Measurements from ENCODE around the gene UBA6.
A peak's percentile ranks its signal among the peaks of the same experiment; 100 is the strongest.
"Not testable (repeated sequence)": the region's sequence is repeated elsewhere in the genome, so short reads cannot be mapped to it uniquely, and the experiment has no call there.

Gene UBA6

DNA sequence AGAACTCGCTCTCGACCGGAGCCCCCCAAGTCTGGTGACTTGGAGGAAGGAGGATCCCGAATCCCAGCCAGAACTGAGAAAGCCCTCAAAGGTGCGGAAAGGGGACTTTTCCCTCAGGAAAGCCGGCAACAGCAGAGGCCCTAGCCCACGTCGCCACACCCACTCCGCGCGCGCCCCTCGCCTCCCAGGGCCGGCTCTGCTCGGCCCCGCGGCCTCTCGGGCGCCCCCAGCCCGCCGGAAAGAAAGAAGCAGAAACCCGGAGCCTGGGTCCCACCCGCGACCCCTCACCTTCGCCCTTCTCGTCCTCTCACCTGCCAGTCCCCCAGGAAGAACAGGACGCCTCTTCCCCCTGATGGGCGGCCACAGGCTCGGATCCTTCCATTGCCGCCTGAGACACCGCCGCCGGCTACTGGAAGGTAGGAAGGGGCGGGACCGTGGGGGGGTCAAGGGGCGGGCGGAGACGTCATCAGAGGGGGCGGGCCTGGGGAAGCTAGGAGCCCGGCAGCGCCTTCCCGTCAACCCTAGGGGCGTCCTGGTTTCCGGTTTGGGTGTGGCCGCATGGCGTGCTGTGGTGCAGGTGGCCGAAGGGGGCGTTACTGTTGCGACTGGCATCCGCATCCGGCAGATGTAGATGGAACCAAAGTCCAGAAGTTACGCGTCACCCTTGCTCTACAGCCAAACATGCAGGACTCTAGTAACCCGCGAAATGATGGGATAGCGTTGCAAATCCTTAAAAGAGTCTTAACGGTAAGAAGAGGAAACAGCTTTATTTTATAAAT lies at the start of gene UBA6:
Gene UBA6, minus strand, starts transcription at position 418 of the 779 bp plus-strand sequence. Its CDS starts 36 bp downstream, at position 382.
- DNase-seq (ENCODE audit: low read depth) = peak; percentile 85

DNA sequence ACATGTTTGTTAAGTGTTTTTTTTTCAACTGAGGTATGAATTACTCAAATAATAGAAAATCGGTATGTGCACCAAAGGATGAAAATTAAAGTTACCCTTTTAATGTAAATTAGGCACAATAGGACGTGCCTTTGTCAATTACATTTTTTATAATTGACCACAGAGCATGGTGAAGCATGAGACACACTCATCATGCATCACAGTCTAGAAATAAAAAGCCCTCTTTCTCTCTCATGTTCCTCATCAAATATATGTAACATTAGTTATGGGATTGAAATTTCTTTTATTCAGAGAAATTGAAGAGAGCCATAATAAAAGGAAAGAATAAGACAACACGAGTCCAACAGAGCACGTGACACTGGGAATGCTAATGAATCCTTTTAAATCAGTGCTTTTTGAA lies 49.7 kb upstream of the UBA6 start:
- DNase-seq (ENCODE audit: low read depth) = no peak

DNA sequence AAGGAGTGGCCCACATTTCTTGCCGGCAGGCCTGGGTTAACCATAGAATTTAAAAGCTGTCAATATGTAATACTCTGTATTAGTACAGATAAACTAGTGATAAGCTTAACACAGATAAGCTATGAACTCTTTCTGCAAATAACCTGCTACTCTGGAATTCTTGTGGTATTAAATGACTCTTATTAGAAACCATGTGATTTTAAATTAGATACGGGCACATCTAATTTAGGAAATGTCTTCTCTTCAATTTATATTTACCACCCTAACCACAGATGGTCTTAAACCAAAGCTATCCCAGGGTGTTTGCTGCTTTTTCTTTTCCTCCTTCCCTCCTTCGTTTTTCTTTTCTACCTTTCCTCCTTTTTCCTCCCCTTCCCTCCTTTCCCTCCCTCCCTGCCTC lies 48.3 kb upstream of the UBA6 start:
- DNase-seq (ENCODE audit: low read depth) = no peak

DNA sequence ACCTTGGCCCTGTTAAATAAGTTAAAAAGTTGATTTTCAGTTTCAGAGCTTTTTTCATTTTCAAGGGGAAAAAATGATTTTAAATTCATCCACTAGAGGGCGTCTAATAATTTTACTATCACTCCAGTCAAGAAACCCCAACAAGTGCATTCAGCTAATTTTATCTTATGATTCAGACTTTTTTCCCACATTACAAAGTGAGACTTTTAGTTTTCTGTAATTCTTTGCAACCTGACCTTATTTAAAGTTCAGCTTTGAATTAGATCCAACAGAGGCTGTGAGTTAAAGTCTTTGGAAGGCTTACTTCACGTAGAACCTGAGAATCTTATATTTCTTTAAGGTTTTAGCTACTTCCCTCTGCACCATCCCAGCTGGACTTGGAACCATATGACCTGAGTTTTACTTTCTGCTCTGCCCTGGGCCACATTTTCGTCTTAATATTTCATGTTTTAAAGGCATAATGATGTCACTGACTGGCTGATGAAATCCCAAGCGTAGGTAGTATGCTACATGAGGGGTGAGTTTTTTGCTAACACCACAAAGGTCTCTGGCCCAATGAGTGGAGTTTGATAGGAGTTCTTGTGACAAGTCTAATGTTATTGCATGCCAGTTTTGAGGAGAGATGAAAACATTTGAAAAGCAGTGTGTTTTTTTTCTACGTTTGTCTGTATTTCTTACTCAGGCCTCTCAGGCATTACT lies 46.0 kb upstream of the UBA6 start:
- peak; percentile 27 for DNase-seq (ENCODE audit: low read depth)

DNA sequence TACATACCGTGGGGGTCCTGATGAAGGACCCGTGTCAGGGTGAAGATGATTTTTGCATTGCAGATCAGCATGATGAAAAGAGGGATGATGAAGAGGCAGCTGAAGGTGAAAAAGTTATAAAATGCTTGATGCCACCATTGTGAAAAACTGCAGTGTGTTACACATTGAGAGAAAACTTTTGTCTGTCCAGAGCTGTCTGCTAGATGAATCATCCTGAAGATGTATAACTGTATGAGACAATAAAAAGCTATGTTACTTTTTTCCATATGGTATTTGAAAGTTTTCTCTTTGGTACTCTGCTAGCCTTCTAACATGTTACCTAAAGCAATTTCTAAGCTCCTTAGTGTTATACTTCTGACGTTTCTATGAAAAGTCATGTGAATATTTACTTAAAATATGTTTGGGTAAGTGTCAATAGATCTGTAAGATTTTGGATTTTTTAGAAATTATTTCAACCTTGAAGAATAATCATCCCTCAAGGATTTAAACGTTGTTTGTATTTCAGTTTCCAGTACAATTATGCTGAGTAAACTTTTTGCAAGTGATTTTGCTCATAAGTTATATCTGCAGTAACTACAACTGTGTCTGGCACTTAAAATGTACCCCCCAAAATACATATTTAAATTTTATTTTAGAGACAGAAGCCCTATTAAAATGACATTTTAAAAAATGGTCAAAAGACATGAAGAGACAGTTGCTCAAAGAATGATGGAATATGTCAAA lies 43.8 kb upstream of the UBA6 start:
- no peak for DNase-seq (ENCODE audit: low read depth)

DNA sequence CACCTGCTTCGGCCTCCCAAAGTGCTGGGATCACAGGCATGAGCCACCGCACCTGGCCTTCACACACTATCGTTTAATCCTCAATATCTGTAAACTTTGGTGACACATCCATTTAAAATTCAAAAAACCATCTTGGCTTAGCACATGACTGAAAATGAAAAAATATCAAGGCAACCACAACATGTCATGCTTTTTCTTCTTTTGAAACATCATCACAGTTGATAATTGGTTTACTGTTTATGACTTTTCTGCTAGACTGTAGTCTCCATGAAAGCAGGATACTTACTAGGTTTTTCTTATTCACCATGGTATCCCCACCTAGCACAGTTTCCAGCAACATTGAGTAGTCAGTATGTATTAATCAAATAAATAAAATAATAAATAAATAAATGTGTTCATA lies 42.2 kb upstream of the UBA6 start:
- DNase-seq (ENCODE audit: low read depth) = no peak

DNA sequence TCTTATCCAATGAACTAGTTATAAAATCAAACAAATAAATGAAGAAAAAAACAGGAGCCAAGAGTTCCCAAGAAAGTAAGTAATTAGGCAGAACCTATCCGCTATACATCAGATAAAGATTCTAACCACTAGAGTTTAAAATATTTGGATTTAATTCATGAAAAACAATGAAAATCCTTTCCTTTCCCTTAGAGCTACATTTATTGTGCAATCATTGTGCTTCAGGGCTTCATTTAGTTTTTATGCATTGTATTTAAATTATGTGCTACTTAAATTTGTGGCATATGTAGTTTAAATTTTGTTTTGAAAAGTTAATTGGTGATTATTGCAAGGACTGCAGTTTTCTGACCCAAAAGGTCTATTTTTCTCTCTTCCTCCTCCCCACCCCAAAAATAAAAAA lies 35.3 kb upstream of the UBA6 start:
- no peak for DNase-seq (ENCODE audit: low read depth)

DNA sequence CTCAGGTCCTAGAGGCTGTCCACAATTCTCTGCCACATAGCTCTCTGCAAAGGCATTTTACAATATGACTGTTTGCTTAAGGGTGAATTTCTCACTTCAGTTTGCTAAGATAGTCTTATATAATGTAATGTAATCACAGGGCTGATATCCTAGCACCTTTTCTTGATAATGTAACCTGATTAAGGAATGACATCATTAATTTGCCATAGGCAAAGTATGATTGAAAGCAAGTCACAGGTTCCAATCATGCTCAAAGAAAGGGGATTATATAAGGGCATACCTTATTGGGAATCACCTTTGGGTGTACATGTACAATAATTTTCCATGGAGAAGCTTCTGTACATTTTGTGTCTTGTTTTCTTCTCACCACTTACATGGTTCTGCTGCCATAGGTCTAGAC lies 34.4 kb upstream of the UBA6 start:
- no peak for DNase-seq (ENCODE audit: low read depth)

DNA sequence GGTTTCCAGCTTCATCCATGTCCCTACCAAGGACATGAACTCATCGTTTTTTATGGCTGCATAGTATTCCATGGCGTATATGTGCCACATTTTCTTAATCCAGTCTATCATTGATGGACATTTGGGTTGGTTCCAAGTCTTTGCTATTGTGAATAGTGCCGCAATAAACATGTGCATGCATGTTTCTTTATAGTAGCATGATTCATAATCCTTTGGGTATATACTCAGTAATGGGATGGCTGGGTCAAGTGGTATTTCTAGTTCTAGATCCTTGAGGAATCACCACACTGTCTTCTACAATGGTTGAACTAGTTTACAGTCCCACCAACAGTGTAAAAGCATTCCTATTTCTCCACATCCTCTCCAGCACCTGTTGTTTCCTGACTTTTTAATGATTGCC lies 29.6 kb upstream of the UBA6 start:
- DNase-seq (ENCODE audit: low read depth) = not testable (repeated sequence)

DNA sequence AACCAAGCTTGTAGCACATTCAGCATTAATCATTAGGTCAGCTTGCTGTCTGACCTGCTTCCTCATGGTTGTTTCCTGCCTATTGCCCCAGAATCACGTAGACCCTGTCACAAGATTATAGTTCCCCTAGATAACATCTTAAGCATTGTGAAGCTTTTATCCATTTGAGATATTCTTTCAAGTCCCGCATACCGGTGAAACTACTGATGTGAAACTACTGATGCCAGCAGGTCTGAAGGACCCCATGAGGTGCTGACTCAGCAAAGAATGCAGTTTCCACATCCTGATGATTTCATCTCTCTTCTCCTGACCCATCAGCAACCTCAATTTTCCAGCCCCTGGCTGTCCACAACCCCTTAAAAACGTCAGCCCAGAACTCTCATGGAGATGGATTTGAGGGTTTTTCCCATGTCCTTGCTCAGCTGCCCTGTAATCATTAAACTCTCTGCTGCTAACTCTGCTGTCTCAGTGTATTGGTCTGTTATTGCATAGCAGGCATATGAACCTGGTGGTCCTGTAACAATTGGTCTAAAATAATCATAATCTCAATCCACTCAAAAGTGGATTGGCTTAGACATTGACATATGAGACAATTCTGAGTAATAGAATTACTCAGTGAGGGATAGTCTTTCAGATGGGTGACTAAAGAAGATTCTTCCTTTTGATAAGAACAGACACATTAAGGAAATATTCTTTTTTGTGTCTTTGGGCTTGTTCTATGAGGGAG lies 26.3 kb upstream of the UBA6 start:
- DNase-seq (ENCODE audit: low read depth) = no peak

DNA sequence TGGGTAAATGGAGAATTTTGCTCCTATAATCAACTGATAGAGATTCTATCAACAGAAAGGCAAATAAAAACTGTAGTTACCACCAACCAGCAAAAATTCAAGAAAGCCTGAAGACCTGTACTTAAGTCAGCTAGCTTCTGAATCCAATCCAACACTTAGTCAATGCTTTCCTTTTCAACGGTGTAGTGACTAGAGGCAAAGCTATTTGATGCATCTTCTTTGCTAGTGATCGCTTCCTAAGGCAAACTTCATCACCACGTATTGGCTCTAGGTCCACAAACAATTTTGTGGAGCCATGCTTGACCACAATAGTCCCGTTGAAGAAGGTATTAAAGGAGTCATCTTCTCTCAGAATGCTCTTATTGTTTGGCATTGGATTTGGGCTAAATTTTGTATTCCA lies 25.0 kb upstream of the UBA6 start:
- DNase-seq (ENCODE audit: low read depth) = no peak

DNA sequence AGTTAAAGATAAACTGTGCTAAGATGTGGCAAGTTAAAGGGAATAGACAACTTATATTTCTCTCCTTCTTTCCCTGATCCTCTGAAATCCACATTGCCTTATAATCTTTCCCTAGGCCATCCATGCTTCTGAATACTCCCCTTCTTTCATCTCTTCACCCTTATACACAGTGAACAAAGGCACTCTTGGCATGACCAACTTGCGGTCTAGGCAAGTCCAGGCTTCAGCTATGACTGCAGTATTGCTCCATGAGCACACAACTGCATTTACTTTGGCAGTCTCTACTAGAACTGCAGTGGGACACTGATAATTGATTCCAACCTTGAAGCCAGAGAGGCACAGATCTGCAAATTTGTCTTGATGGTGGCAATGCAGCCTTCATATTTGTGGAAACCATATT lies 24.2 kb upstream of the UBA6 start:
- DNase-seq (ENCODE audit: low read depth) = peak; percentile 26

DNA sequence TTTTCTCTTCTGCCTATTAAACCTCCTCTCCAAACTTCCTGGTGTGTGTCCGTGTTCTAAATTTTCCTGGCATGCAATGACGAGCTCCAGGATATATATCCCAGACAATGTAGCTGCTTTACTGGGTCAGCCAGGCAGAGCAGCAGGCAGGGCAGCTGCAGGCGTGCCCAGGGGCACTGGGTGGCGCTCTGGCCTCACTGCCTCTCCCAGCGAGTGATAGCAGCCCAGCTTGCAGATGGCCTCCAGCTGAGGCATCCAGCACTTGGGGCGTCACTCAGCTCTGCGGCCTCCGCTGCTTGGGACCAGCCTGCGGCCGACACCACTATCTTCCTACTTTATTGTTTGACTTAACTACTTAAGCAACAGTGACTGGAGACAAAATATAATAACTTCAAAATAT lies 23.0 kb upstream of the UBA6 start:
- no peak for DNase-seq (ENCODE audit: low read depth)

DNA sequence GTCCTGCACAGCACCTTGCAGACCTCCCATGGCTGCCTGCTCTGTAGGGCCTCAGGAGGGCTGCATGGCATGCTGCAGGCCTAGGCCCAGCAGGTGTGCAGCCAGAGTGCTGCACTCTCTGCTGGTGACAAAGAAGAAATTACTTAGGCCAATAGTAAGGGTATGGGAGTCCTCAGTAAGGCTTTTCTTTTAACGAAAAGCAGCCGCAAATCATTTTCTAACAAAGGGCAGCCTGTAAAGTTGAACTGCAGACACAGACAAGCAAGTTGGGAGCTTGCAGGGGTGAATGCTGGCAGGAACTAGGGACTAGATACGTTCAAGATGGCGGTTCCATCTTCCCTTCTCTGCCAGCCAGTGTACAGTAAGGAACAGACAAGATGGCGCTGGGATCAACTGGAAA lies 22.4 kb upstream of the UBA6 start:
- no peak for DNase-seq (ENCODE audit: low read depth)

DNA sequence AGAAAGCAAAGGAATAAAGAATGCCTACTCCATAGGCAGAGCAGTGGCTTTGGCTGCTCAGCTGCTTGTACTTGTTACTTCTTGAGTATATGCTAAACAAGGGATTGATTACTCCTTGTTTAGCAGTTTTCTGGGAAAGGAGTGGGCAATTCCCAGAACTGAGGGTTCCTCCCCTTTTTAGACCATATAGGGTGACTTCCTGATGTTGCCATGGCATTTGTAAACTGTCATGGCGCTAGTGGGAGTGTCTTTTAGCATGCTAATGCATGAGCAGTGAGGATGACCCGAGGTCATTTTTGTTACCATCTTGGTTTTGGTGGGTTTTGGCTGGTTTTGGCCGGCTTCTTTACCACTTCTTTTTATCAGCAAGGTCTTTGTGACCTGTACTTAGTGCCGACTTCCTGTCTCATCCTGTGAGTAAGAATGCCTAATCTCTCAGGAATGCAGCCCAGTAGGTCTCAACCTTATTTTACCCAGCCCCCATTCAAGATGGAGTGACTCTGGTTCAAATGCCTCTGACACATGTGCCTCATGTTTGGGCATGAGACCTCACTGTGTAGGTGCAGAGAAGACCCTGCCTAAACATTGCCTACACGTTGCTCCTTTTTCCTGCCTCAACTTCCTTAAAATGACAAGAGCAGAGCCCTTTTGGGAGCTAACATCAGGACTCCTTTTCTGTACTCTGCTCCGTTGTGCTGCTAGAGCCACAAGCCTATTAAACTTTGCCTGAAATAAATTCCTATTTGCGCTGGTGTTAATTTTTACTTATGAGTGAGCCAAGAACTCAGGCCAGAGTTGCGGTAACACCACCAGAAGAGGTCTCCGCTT lies 21.0 kb upstream of the UBA6 start:
- no peak for DNase-seq (ENCODE audit: low read depth)

DNA sequence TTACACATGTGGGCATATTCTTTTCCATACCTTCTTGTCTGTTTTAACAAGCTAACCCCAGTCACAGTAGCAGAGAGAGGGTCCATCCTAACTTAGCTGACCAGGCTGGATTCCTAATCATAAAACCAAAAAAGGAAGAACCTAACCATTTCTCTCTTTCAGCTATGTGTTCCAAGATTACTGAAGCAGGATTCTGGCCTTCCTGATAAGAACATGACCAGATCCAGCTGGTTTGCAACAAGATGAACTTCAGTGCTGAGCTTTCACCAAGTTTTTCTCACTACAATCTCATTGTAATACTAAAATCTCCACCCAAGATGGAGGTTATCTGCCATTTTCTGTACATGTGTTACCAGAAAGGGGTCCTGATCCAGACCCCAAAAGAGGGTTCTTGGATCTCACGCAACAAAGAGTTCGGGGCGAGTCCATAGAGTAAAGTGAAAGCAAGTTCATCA lies 20.4 kb upstream of the UBA6 start:
- no peak for DNase-seq (ENCODE audit: low read depth)

DNA sequence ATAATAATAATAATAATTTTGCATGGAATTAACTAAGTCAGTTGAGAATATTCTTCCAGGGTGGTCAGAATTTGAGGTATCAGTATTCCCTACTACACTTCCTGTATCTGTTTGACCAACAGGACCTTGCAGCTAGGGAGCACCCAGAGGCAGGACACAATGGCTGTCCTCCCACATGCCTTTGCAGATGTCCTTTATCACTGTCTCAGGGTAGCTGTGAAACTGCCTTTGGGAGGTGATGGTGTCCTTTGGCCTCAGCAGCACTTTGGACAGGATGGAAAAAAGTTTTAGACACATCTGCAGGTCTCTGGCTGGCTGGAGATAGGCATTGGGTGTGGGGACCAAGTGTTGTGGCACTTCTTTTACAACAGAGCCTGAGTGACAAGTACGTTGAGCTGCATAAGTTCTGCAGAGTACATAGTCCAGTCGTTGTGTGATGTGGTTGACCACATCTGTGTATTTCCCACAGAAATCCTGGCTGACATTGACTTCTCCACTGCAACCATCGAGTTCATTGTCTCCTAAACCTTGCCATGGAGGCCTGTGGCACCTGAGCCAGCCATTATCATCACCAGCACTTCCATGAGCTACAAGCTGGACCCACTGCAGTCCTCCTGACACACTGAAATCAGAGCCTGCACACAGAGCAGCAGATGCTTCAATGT lies 19.1 kb upstream of the UBA6 start:
- no peak for DNase-seq (ENCODE audit: low read depth)

DNA sequence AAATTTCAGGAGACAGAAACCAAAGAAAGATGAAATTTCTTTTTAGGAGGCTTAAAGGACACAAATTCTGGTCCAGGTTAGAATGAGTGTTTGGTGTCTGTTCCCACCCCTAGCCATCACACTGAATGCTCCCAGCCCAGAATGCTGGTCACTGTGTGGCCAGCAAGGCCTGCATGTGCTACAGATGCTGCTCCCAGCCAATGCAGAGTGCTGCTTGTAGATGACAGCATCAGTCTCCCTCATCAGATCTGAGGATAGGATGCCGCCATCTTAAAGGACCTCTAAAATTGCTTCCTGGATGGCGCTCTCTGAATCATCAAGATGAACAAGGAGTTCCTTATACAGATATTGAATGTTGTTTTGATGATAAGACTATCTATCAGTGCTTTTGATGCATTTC lies 17.9 kb upstream of the UBA6 start:
- no peak for DNase-seq (ENCODE audit: low read depth)

DNA sequence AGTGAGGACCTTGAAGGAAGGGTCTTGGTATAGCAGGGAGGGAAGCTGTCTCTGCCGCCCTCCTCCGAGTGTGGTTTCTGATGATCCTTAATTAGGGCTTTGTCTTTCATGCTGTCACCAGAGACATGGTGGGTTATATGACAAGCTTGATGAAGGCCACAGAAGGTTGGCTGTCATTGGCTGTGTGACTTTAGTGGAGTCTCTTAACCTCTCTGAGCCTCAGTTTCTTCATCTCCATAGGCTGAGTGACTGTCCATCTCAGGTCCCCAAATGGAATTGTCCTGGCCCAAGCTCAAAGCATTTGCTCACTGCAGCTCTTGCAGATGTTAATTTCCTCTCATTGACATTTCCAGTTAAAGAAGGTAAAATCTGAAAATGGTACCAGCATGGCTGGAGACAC lies 16.6 kb upstream of the UBA6 start:
- DNase-seq (ENCODE audit: low read depth) = no peak

DNA sequence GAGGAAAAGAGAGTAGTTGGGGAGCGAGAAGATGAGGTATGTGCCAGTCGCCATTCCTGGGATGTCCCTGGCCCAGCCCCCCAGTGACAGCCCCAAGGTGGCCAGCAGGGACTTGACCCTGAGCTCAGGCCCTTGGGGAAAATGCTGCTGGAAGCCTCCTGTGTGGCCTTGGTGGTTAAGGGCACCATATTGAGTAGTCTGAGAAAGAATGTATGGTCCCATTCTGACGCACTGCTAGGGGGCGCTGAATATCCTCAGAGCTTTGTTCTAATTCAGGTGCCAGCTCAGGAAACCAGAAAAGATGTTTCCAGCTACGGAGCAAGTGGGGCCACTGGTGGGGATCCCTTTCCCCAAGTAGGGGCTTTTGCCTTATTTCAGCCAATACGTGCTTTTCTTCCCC lies 14.0 kb upstream of the UBA6 start:
- DNase-seq (ENCODE audit: low read depth) = no peak

DNA sequence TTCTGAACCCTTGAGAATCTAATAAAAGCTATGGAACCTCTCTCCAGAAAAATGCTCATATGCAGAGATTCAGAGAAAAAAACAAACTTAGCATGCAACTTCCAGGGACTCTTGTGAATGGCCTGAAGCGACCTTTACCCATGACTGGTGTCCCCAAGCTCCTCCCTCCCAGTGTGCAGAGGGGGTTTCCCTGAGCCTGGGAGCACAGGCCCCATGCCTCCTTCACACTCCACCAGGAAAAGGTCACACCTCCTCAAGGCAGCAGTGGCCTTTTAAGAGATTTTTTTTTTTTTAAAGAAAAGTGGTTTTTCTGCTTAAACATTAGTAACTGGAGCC lies 13.3 kb upstream of the UBA6 start:
- no peak for DNase-seq (ENCODE audit: low read depth)

All from stromal cell of bone marrow (primary cell).